Fibroblast of skin of left biceps (primary cell): ENCODE measurements around the gene OR10H3.
"Not testable (repeated sequence)": the region's sequence is repeated elsewhere in the genome, so short reads cannot be mapped to it uniquely, and the experiment has no call there.

Experiments used
- DNase-seq, 2 experiments: peaks; one replicate each; pipeline ENCODE4 v3.0.0-alpha.2; 2013; ENCODE audit warnings: low read depth in 2 of 2

Gene OR10H3

GRCh38 chr19:15737722-15738121 is at the start of gene OR10H3:
Gene OR10H3 (plus strand): TSS chr19:15737985. CDS start chr19:15741393, 3,408 bp downstream.
- DNase-seq = no peak

- no peak for DNase-seq
Measured at GRCh38 chr19:15696654-15697194, 41.1 kb upstream of the OR10H3 start.

GRCh38 chr19:15701757-15702533 is 35.8 kb upstream of the OR10H3 start:
- no peak for DNase-seq

GRCh38 chr19:15702534-15702930 is 35.3 kb upstream of the OR10H3 start:
- no peak for DNase-seq

- DNase-seq = no peak
Measured at GRCh38 chr19:15714638-15715037, 23.1 kb upstream of the OR10H3 start.

- no peak for DNase-seq
Measured at GRCh38 chr19:15715642-15716041, 22.1 kb upstream of the OR10H3 start.

GRCh38 chr19:15717809-15718208 is 20.0 kb upstream of the OR10H3 start:
- DNase-seq = no peak

- DNase-seq = no peak
Measured at GRCh38 chr19:15721268-15721667, 16.5 kb upstream of the OR10H3 start.

- no peak for DNase-seq
Measured at GRCh38 chr19:15722956-15723355, 14.8 kb upstream of the OR10H3 start.

GRCh38 chr19:15727724-15728123 is 10.1 kb upstream of the OR10H3 start, which contains the start of gene OR10H2:
Gene OR10H2 (plus strand): TSS chr19:15728024. CDS start chr19:15728044, 20 bp downstream.
- DNase-seq = no peak

- DNase-seq = no peak
Measured at GRCh38 chr19:15730538-15730937, 7.2 kb upstream of the OR10H3 start.

- no peak for DNase-seq
Measured at GRCh38 chr19:15732388-15732787, 5.4 kb upstream of the OR10H3 start.

GRCh38 chr19:15733895-15734294 is 3.9 kb upstream of the OR10H3 start:
- no peak for DNase-seq

- no peak for DNase-seq
Measured at GRCh38 chr19:15740785-15741184, 3.0 kb downstream of the OR10H3 start.

GRCh38 chr19:15748239-15748638 is 10.5 kb downstream of the OR10H3 start:
- DNase-seq = no peak

GRCh38 chr19:15758379-15758778 is 20.6 kb downstream of the OR10H3 start:
- DNase-seq = no peak

- DNase-seq = no peak
Measured at GRCh38 chr19:15759962-15760565, 22.3 kb downstream of the OR10H3 start.

GRCh38 chr19:15769586-15769985 is 31.8 kb downstream of the OR10H3 start:
- no peak for DNase-seq

- DNase-seq = not testable (repeated sequence)
Measured at GRCh38 chr19:15774159-15774558, 36.4 kb downstream of the OR10H3 start.

GRCh38 chr19:15775249-15775648 is 37.5 kb downstream of the OR10H3 start:
- no peak for DNase-seq

GRCh38 chr19:15776264-15776663 is 38.5 kb downstream of the OR10H3 start:
- DNase-seq = no peak

GRCh38 chr19:15776991-15777970 is 39.5 kb downstream of the OR10H3 start:
- DNase-seq = no peak
